MM.1S (cell line): ENCODE data around the gene ACTN1.

Source experiments
- EZH2 ChIP-seq: fragments of 300-600 bp; sonication (generic); optimal IDR thresholded peaks from 2 replicates; pipeline ENCODE3; 2017; ENCODE audit warnings: low read depth, mild to moderate bottlenecking, antibody characterized with exemption, low read length, mixed read lengths
- EZH2phosphoT487 ChIP-seq: fragments of 300-600 bp; sonication (generic); IDR thresholded peaks from 2 replicates; pipeline ENCODE4 v1.6.1; 2018; ENCODE audit warnings: antibody characterized with exemption, low read length
- TF ChIP-seq, protein P1 (sequence below): fragments of 300-600 bp; sonication (generic); IDR thresholded peaks from 2 replicates; pipeline ENCODE4 v1.5.1; 2016; ENCODE audit warnings: antibody characterized with exemption, low read length, mixed read lengths

DNA sequence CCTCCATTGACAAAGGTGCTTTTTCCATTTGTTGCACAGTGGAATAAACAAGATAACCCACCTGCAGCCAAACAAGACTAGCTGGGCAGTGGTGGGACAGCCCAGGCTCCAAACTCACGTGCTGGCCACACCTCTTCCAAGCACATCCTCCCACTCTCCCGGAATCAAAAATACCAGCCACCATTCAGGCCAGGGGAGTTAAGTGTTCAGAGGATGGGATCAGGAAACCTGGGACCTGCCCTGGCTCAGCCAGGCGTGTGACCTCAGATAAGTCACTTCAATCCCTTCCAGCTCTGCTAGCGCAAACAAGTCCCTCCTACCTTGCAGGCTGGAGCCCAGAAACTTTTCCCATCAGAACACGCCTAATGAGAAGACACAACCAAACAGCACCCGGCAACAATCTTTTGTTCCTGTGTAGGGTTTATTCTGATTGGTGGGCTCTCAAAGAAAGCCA is 43.3 kb downstream of the ACTN1 start:
- TF ChIP-seq, protein P1, sequence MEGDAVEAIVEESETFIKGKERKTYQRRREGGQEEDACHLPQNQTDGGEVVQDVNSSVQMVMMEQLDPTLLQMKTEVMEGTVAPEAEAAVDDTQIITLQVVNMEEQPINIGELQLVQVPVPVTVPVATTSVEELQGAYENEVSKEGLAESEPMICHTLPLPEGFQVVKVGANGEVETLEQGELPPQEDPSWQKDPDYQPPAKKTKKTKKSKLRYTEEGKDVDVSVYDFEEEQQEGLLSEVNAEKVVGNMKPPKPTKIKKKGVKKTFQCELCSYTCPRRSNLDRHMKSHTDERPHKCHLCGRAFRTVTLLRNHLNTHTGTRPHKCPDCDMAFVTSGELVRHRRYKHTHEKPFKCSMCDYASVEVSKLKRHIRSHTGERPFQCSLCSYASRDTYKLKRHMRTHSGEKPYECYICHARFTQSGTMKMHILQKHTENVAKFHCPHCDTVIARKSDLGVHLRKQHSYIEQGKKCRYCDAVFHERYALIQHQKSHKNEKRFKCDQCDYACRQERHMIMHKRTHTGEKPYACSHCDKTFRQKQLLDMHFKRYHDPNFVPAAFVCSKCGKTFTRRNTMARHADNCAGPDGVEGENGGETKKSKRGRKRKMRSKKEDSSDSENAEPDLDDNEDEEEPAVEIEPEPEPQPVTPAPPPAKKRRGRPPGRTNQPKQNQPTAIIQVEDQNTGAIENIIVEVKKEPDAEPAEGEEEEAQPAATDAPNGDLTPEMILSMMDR = no peak
- TF ChIP-seq EZH2 (no peak), EZH2phosphoT487 (no peak)
